Kasumi-1 (cell line): ENCODE measurements around the gene HSP90AA1.
"Not testable (repeated sequence)": the region's sequence is repeated elsewhere in the genome, so short reads cannot be mapped to it uniquely, and the experiment has no call there.

ENCODE experiments used
- DNase-seq, 2 experiments: peaks; one replicate each; lab custom pipeline; 2025; lab: John Stamatoyannopoulos, UW

HSP90AA1 gene

DNA sequence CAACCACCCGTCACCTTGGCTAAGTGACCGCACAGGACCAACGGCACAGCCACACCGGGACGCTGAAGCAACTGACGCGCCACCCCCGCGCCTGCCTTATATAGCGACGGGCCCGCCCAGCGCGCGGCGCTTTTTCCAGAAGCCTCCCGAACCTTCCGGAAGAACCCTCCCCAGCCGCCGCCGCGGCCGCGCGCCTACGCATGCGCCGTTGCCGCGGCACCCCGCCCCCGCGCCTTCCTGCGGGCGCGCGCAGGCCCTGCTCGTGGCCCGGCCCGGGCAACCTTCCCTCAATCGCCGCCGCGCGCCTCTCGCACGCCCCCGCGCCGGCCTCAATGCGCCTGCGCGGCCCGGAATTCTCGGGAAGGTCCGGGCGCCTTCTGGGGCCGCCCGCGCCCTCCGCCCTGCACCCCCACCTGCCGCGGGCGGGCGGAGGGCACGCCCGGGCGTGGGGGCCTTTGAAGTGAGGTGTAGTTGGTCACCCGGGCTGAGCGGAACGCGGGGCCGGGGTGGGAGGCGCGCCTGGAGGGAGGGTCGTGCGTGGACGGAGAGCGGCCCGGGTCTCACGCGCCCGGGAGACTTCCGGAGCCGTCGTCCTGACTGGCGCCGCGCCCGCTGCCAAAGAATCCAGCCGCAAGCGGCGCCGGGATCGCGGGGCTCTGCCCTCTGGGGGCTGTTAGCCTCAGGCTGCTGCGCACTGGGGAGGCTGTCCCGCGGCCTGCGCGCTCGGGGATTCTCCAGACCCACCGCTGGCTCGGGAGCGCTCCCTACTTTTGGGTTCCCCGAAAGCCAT, at the start of gene HSP90AA1:
Gene HSP90AA1, minus strand, starts transcription at position 73 of the 790 bp plus-strand sequence. CDS start 666 bp downstream, outside the sequence.
- peak; percentile 79 for DNase-seq

DNA sequence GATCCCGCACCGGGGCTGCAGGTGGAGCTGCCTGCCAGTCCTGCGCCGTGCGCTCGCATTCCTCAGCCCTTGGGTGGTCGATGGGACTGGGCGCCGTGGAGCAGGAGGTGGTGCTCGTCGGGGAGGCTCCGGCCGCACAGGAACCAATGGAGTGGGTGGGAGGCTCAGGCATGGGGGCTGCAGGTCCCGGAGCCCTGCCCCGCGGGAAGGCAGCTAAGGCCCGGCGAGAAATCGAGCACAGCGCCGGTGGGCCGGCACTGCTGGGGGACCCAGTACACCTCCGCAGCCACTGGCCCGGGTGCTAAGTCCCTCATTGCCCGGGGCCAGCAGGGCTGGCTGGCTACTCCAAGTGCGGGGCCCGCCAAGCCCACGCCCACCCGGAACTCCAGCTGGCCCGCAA, 48.6 kb upstream of the HSP90AA1 start:
- DNase-seq, result not testable (repeated sequence)

DNA sequence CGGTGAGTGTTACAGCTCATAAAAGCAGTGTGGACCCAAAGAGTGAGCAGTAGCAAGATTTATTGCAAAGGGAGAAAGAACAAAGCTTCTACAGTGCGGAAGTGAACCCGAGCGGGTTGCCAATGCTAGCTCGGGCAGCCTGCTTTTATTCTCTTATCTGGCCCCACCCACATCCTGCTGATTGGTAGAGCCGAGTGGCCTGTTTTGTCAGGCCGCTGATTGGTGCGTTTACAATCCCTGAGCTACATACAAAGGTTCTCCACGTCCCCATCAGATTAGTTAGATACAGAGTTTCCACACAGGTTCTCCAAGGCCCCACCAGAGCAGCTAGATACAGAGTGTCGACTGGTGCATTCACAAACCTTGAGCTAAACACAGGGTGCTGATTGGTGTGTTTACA, 47.9 kb upstream of the HSP90AA1 start:
- not testable (repeated sequence) for DNase-seq

- not testable (repeated sequence) for DNase-seq
Observed at GRCh38 chr14:102134021-102134420, 47.2 kb upstream of the HSP90AA1 start.

DNA sequence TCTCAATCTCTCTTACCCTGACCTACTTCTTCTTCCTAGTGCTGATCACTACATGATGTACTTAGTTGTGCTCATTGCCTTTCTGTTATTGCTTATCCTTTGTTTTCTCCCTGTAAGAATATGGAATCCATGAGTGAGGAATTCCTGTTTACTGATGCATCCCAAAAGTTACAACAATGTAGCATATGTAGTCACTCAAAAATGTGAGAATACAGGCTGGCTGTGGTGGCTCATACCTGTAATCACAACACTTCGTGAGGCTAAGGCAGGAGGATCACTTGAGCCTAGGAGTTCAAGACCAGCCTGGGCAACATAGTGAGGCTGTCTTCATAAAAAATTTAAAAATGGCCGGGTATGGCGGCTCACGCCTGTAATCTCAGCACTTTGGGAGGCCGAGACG, 44.9 kb upstream of the HSP90AA1 start:
- DNase-seq, result no peak

DNA sequence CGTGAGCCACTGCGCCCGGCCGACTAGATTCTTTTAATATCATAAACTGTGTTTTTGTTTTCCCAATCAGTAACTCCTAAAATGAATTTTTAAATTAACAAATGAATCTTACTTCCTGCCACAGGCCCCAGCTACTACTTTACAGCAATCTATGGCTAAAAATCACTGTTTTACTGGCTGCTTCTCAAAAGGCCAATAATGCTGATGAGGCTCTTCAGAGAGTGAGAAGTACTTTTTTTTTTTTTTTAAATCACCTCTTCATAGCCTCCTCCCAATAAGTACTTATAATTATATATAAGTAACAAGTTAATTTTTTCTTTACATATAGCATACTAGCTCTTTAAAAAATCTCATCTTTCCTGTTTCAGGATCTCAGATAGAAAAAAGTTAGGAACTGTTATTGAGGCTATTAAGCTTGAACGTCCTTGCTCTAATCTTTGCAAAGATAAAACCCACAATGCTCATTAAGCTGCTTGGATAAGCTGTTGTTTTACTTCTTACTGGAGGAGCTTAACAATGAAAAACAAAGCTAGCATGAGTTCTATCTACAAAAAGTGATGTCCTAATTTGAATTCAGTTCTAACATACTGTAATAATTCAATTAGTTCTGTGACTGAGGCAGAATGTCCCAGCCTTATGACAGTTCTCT, 40.1 kb upstream of the HSP90AA1 start:
- DNase-seq, result no peak

GRCh38 chr14:102125546-102125945, 38.7 kb upstream of the HSP90AA1 start:
- no peak for DNase-seq

DNA sequence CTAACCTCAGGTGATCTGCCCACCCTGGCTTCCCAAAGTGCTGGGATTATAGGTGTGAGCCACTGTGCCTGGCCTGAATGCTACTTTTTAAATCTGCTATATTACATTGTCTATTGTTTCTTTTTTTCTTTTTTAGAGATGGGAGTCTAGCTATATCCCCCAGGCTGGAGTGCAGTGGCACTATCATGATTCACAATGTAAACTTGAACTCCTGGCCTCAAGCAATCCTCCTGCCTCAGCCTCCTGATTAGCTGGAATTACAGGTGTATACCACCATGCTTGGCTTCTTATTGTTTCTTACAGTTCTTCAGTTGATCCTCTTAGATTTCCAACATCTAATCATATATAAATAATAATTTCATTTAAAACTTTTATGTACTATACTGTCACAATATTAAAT, 37.6 kb upstream of the HSP90AA1 start:
- no peak for DNase-seq

GRCh38 chr14:102121567-102121966, 34.7 kb upstream of the HSP90AA1 start:
- no peak for DNase-seq

GRCh38 chr14:102120888-102121287, 34.0 kb upstream of the HSP90AA1 start:
- DNase-seq, result no peak

- no peak for DNase-seq
Observed at GRCh38 chr14:102117852-102118251, 31.0 kb upstream of the HSP90AA1 start.

DNA sequence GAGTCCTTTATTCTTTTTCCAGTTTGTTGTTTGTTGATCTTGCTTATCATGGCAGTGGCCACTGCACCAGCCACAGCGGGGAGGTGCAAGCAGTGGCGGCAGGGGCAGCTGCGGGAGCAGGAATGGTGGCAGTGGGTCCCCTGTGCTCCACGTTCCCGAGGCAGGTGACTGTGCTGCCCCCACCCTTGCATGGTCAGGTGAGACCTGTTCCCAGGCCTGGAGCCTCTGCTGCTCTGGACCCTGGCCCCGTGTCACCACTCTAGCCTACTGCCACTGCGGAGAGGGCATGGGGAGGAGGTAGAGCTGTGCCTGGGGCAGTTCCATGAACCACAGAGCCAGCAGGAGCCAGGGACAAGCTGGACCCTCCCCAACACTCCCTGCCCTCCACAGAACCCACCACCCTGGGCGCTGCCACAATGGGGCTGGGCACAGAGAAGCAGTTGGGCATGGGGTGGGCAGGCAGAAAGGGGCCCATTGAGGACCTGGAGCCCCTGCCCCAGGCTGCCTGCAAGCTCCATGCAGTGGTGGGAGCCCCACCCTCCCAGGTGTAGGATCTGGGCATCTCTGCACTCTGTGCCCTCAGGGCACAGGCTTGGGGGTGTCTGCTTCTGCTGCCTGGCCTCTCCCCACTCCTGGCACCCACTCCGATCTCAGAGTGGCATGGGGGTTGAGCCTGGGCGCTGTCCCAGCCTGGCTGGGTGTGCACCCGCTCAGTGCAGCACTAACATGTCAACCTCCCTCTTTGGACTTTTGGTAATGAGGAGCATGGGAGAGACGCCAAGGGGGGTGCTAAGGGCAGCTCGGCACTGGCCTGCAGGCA, 29.7 kb upstream of the HSP90AA1 start:
- no peak for DNase-seq

- no peak for DNase-seq
Observed at GRCh38 chr14:102111101-102111500, 24.3 kb upstream of the HSP90AA1 start.

GRCh38 chr14:102109332-102109731, 22.5 kb upstream of the HSP90AA1 start:
- not testable (repeated sequence) for DNase-seq

DNA sequence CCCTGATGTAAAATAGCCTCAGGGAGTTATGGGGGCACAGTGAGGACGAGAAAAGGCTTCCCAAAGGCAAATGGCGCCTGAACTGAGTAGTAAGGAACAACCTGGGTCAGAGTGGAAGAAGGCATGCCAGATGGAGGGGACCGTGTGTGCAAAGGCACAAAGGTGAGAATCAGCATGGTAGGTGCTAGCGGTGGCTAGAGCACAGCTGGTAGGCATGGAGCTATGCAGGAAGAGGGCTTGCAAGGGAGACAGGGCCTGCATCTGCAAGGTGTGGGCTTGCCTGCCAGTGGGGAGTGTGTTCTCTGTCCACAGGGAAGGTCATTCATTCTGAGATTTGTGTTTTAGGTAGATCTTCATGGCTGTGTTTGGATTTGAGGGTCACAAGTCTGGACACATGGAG, 18.5 kb upstream of the HSP90AA1 start:
- no peak for DNase-seq

DNA sequence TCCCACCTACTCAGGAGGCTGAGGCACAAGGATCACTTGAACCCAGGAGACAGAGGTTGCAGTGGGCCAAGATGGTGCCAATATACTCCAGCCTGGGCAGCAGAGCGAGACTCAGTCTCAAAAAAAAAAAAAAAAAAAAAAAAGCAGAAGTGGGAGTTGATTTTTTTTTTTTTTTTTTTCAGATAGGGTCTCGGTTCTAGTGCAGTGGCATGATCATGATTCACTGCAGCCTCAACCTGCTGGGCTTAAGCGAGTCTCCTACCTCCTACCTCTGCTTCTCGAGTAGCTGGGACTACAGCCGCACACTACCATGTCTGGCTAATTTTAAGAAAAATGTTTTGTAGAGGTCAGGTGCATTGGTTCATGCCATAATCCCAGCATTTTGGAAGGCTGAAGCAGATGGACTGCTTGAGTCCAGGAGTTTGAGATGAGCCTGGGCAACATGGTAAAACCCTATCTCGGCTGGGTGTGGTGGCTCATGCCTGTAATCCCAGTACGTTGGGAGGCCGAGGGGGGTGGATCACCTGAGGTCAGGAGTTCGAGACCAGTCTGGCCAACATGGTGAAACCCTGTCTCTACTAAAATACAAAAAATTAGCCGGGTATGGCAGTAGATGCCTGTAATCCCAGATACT, 16.3 kb upstream of the HSP90AA1 start:
- no peak for DNase-seq

DNA sequence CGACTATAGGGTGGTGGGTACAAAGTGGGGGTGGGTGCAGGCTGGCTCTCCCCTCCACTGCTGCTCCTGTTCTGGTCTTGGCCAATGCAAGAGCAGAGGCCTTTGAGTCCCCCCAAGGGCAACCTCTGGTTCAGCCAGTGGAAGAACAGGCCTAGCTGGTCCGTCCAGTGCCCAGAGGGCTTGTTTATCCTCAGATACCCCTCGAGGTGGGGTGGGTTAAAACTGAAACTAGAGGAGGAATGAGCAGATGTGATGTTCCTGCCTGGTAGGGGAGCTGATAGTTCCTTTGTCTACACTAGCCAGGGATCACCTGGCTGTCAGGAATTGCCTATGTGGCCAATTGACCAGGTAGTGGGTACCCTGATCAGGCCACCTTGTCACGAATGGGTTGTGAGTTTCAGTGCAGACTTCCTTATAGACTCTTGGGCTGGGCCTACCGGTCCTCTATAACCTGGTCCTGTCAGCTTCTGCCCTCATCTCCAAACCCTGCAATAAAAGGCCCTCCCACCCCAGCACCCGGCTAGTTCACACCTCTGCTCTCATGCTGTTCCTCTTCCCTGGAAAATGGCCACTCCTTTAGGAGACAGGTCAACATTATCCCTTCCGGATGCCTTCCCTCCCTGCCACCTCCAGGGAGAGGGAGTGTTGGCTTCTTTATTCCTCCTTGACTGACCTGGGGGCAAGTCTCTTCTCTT, 10.7 kb upstream of the HSP90AA1 start:
- no peak for DNase-seq

DNA sequence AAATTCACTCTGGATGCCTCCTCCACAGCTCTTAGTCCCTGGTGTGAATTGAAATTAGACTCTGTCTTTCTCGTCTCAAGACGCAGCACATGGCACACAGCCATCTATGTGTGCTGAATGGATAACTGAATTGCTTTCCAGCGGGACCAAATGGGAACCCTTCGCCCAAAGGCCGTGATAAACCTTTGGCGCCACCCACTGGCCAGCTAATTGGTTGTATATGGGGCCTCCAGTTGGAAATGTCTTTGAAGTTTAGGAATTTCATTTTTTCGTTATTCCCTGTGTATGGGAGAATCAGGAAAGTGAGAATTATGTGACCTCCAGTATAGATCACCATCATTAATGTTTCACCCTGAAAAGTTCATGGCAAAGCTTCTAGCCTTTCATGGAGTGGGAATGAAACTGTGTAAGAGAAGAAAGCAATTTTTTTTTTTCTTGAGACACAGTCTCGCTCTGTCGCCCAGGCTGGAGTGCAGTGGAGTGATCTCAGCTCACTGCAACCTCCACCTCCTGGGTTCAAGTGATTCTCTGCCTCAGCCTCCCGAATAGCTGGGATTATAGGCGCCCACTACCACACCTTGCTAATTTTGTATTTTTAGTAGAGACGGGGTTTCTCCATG, 9.8 kb upstream of the HSP90AA1 start:
- peak; percentile 43 to 62 for DNase-seq

- peak; percentile 19 to 41 for DNase-seq
Observed at GRCh38 chr14:102095871-102096568, 9.2 kb upstream of the HSP90AA1 start.

- DNase-seq, result no peak
Observed at GRCh38 chr14:102095231-102095870, 8.5 kb upstream of the HSP90AA1 start.
